CD14-positive monocyte (primary cell): ENCODE results near the gene ADSL. TPM values are rescaled to one million over a fixed set of nuclear protein-coding genes. Genes with fewer than 3 reads are reported as not detected.

Experiments
- DNase-seq, 3 donors: peaks; one replicate each; pipeline ENCODE4 v3.0.0-alpha.2; 2011 to 2022
- H2AFZ ChIP-seq: 2 replicates; pipeline ENCODE4 v1.6.0; 2012; ENCODE audit warnings: mild to moderate bottlenecking, low read depth, low read length, inconsistent platforms; ENCODE audit not compliant: insufficient read depth, poor library complexity, severe bottlenecking
- H3K27ac ChIP-seq, 2 donors: 1 replicate in 1 of 2; 2 replicates in 1 of 2; pipeline ENCODE4 v1.5.1; 2012 to 2013; ENCODE audit warnings: low read length in 2 of 2, control low read depth in 1 of 2, inconsistent platforms in 1 of 2, low read depth in 1 of 2, mild to moderate bottlenecking in 1 of 2
- H3K27me3 ChIP-seq, 2 donors: one replicate each; pipeline versions ENCODE4 v1.6.0 to v1.6.1; 2011 to 2013; ENCODE audit warnings: low read length in 2 of 2; ENCODE audit not compliant: control insufficient read depth in 2 of 2, insufficient read depth in 2 of 2
- H3K36me3 ChIP-seq, 2 donors: replicated peaks in 1 of 2; 1 replicate in 1 of 2; 2 replicates in 1 of 2; pipeline versions ENCODE4 v1.5.1 to v1.6.1; 2012 to 2013; ENCODE audit warnings: low read length in 2 of 2, control low read depth in 1 of 2, inconsistent platforms in 1 of 2, mild to moderate bottlenecking in 1 of 2; ENCODE audit not compliant: insufficient read depth in 2 of 2, control insufficient read depth in 1 of 2
- H3K4me1 ChIP-seq, 2 donors: 1 replicate in 1 of 2; 2 replicates in 1 of 2; pipeline versions ENCODE4 v1.5.1 to v1.6.1; 2012 to 2013; ENCODE audit warnings: low read length in 2 of 2, control low read depth in 1 of 2, inconsistent platforms in 1 of 2, mild to moderate bottlenecking in 1 of 2, moderate library complexity in 1 of 2; ENCODE audit not compliant: insufficient read depth in 2 of 2, control insufficient read depth in 1 of 2
- H3K4me2 ChIP-seq: replicated peaks from 2 replicates; pipeline ENCODE3; 2012; ENCODE audit warnings: low read length, moderate library complexity, mild to moderate bottlenecking; ENCODE audit not compliant: poor library complexity, severe bottlenecking; ENCODE audit errors: extremely low read depth
- H3K4me3 ChIP-seq, 3 experiments: fragments of 200-600 bp in 1 of 3; sonication (generic) in 1 of 3; replicated peaks in 1 of 3; 1 replicate in 2 of 3; 2 replicates in 1 of 3; pipeline ENCODE4 v1.5.1; 2011 to 2013; ENCODE audit warnings: low read length in 3 of 3, mild to moderate bottlenecking in 3 of 3, control low read depth in 2 of 3, low read depth in 2 of 3, inconsistent platforms in 1 of 3, moderate library complexity in 1 of 3
- H3K79me2 ChIP-seq: 2 replicates; pipeline ENCODE4 v1.6.0; 2012; ENCODE audit warnings: mild to moderate bottlenecking, control low read depth, inconsistent platforms, low read length, moderate library complexity; ENCODE audit not compliant: insufficient read depth
- H3K9ac ChIP-seq: 2 replicates; pipeline ENCODE4 v1.6.0; 2017; ENCODE audit warnings: low read length, mild to moderate bottlenecking; ENCODE audit not compliant: insufficient read depth, poor library complexity, severe bottlenecking
- H3K9me3 ChIP-seq, 2 donors: replicated peaks in 1 of 2; 1 replicate in 1 of 2; 2 replicates in 1 of 2; pipeline versions ENCODE4 v1.5.1 to v1.6.1; 2012 to 2013; ENCODE audit warnings: low read length in 2 of 2, control low read depth in 1 of 2; ENCODE audit not compliant: control insufficient read depth in 1 of 2, insufficient read depth in 1 of 2
- H4K20me1 ChIP-seq: 2 replicates; pipeline ENCODE4 v1.6.0; 2012; ENCODE audit warnings: mild to moderate bottlenecking, low read length, control low read depth, moderate library complexity; ENCODE audit not compliant: insufficient read depth
- H3K27ac Mint-ChIP-seq, 7 donors: one replicate each; pipeline ENCODE4 v1.8.0; 2020; ENCODE audit warnings: mild to moderate bottlenecking in 7 of 7, mixed read lengths in 7 of 7, moderate library complexity in 6 of 7, inconsistent platforms in 2 of 7
- H3K27me3 Mint-ChIP-seq, 3 donors: one replicate each; pipeline ENCODE4 v1.8.0; 2021 to 2022; ENCODE audit warnings: low read depth in 3 of 3, mild to moderate bottlenecking in 3 of 3, mixed read lengths in 3 of 3, moderate library complexity in 3 of 3, inconsistent platforms in 1 of 3
- H3K36me3 Mint-ChIP-seq, 2 donors: one replicate each; pipeline ENCODE4 v1.8.0; 2020; ENCODE audit warnings: mixed read lengths in 2 of 2, inconsistent platforms in 1 of 2, mild to moderate bottlenecking in 1 of 2
- H3K4me1 Mint-ChIP-seq: one replicate; pipeline ENCODE4 v1.8.0; 2020; ENCODE audit warnings: mild to moderate bottlenecking, mixed read lengths
- H3K4me3 Mint-ChIP-seq, 2 donors: one replicate each; pipeline ENCODE4 v1.8.0; 2020; ENCODE audit warnings: mild to moderate bottlenecking in 2 of 2, mixed read lengths in 2 of 2, moderate library complexity in 1 of 2
- H3K9me3 Mint-ChIP-seq, 7 donors: one replicate each; pipeline ENCODE4 v1.8.0; 2020 to 2022; ENCODE audit warnings: mixed read lengths in 7 of 7, mild to moderate bottlenecking in 6 of 7, moderate library complexity in 6 of 7, inconsistent platforms in 2 of 7
- WGBS: methylation state at CpG from one replicate; pipeline ENCODE4 v1.1.5; 2013; ENCODE audit warnings: missing lambda C conversion rate; ENCODE audit not compliant: insufficient coverage; 5-methylcytosine and 5-hydroxymethylcytosine counted together
- intact Hi-C, 2 donors: fragments of 100-400 bp; cut with micrococcal nuclease; formaldehyde crosslinking; loops; one replicate each; pipeline versions ENCODE4 v1.15.0 to v1.15.1; 2023
- polyA plus RNA-seq, 3 donors: library from polyadenylated mRNA; depleted of rRNA in 1 of 3; unstranded in 2 of 3; stranded (reverse) in 1 of 3; fragments of 300-500 nt in 2 of 3; fragments of >200 nt in 1 of 3; fragmentation: Illumina TruSeq in 2 of 3; gene quantifications; 1 replicate in 2 of 3; 2 replicates in 1 of 3; pipeline ENCODE4 v1.2.3, GENCODE V29; 2012 to 2021
- TF ChIP-seq, protein P1 (sequence below): fragments of 200-600 bp; IDR thresholded peaks from one replicate; pipeline ENCODE4 v1.8.0; 2022; ENCODE audit warnings: antibody characterized with exemption, mild to moderate bottlenecking

The ADSL gene
- polyA plus RNA-seq, 3 donors, result 56.7 to 82.3 (median 65.1) TPM

DNA sequence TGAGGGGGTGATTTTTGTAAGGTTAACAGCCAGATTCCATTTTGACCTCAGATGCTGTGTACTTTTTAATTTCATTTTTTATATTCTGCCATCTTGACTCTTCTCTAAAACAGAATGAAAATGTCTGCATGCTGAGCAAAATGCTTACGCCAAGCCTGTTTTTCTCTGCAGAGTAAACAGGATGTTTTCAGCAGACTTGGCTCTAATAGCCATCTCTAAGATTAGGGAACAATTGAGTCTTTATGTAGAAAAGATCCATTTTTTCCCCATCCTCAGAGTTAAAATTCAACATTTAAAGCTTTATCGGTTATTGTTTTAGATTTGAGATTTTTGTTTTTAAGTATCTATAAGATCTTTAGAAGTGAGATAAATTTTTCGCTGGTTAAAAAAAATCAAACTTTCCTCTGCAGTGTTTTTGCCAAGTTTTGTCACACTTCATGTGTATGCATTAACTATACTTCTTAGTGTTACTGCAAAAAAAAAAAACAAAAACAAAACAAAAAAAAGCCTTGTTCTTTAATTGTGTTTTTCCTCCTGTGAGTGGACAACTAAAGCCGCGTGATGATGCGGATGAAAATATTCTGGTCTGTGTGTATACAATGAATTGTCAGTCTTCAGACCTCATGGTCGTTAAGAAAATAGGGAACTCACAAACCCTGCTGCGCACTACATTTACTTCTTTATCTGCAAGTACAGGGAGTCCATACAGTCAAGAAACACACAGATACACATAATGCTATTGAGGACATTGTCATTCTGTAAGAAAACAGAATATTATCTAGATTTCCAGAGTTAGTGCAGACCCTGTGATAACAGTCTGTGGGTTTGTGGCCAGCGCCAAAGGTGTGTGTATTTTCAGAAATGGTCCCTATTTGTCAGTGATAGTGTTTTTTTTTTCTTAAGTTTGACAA lies 17.5 kb upstream of the ADSL start:
- WGBS, result 20% methylated on average over 1 of the region's 9 CpGs
- Histone ChIP-seq H3K4me3 (no peak overlapping the region), H4K20me1 (peaks cover 6% of the 10 kb centered on the region), H3K4me2 (no peak overlapping the region), H2AFZ (no peak overlapping the region), H3K27ac (no peak overlapping the region), H3K4me1 (peaks cover 0 to 10% of the 10 kb centered on the region in 2 donors), H3K79me2 (no peaks in the 10 kb centered on the region), H3K27me3 (no peaks in the 10 kb centered on the region), H3K9ac (no peak overlapping the region), H3K36me3 (peaks cover 36 to 80% of the 10 kb centered on the region in 2 donors), H3K9me3 (no peaks in the 10 kb centered on the region)
- Mint-ChIP-seq H3K4me1 (peaks cover 19% of the 10 kb centered on the region), H3K27me3 (no peaks in the 10 kb centered on the region), H3K9me3 (no peaks in the 10 kb centered on the region), H3K27ac (peak overlapping the region in 2 of 7 donors; percentile 17 to 54), H3K36me3 (peaks cover 68 to 85% of the 10 kb centered on the region in 2 donors), H3K4me3 (no peak overlapping the region)
- intact Hi-C loops, result no loop called here
- TF ChIP-seq, protein P1, sequence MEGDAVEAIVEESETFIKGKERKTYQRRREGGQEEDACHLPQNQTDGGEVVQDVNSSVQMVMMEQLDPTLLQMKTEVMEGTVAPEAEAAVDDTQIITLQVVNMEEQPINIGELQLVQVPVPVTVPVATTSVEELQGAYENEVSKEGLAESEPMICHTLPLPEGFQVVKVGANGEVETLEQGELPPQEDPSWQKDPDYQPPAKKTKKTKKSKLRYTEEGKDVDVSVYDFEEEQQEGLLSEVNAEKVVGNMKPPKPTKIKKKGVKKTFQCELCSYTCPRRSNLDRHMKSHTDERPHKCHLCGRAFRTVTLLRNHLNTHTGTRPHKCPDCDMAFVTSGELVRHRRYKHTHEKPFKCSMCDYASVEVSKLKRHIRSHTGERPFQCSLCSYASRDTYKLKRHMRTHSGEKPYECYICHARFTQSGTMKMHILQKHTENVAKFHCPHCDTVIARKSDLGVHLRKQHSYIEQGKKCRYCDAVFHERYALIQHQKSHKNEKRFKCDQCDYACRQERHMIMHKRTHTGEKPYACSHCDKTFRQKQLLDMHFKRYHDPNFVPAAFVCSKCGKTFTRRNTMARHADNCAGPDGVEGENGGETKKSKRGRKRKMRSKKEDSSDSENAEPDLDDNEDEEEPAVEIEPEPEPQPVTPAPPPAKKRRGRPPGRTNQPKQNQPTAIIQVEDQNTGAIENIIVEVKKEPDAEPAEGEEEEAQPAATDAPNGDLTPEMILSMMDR, result no peak
- DNase-seq, result no peak

- Histone ChIP-seq H2AFZ (no peak overlapping the region), H3K27me3 (no peaks in the 10 kb centered on the region), H4K20me1 (peaks cover 6% of the 10 kb centered on the region), H3K4me3 (no peak overlapping the region), H3K9ac (no peak overlapping the region), H3K36me3 (peaks cover 30 to 73% of the 10 kb centered on the region in 2 donors), H3K27ac (no peak overlapping the region), H3K79me2 (no peaks in the 10 kb centered on the region), H3K4me1 (peaks cover 0 to 10% of the 10 kb centered on the region in 2 donors), H3K4me2 (no peak overlapping the region), H3K9me3 (no peaks in the 10 kb centered on the region)
- intact Hi-C loops, result no loop called here
- DNase-seq, result no peak
- TF ChIP-seq, protein P1, result no peak
- WGBS, result 100% methylated on average over 1 of the region's 9 CpGs
- Mint-ChIP-seq H3K27me3 (no peaks in the 10 kb centered on the region), H3K4me1 (peaks cover 19% of the 10 kb centered on the region), H3K4me3 (no peak overlapping the region), H3K36me3 (peaks cover 64 to 79% of the 10 kb centered on the region in 2 donors), H3K27ac (no peak overlapping the region), H3K9me3 (no peaks in the 10 kb centered on the region)
These were observed 16.8 kb upstream of the ADSL start for GRCh38 chr22:40329466-40329865.
